Heart right ventricle (tissue), 16 donors: Measurements from ENCODE around the gene ACTN4. TPM values are rescaled to one million over a fixed set of nuclear protein-coding genes. Genes with fewer than 3 reads are reported as not detected.

Experiments used
- ATAC-seq, 8 donors: fragments of 200-7000 bp; cut with Tn5 transposase; one replicate each; pipeline ENCODE4 v1.9.1; 2020; ENCODE audit warnings: mild to moderate bottlenecking in 8 of 8, moderate library complexity in 8 of 8, moderate number of reproducible peaks in 1 of 8
- DNase-seq, 2 donors: peaks; one replicate each; pipeline ENCODE4 v3.0.0-alpha.2; 2020
- H3K27ac ChIP-seq, 10 donors: fragments of 200-600 bp; sonication (generic) in 2 of 10; one replicate each; pipeline versions ENCODE4 v1.5.0 to v1.8.0; 2020 to 2022; ENCODE audit warnings: mild to moderate bottlenecking in 3 of 10
- H3K27me3 ChIP-seq, 7 donors: fragments of 200-600 bp; one replicate each; pipeline ENCODE4 v1.8.0; 2021 to 2022; ENCODE audit warnings: mild to moderate bottlenecking in 2 of 7
- H3K36me3 ChIP-seq, 9 donors: fragments of 200-600 bp; sonication (generic) in 1 of 9; one replicate each; pipeline versions ENCODE4 v1.5.0 to v1.8.0; 2020 to 2022; ENCODE audit warnings: mild to moderate bottlenecking in 2 of 9
- H3K4me1 ChIP-seq, 9 donors: fragments of 200-600 bp; sonication (generic) in 1 of 9; one replicate each; pipeline versions ENCODE4 v1.5.0 to v1.8.0; 2020 to 2022; ENCODE audit warnings: mild to moderate bottlenecking in 4 of 9
- H3K4me3 ChIP-seq, 10 donors: fragments of 200-600 bp; sonication (generic) in 2 of 10; one replicate each; pipeline versions ENCODE4 v1.5.0 to v1.8.0; 2020 to 2022; ENCODE audit warnings: mild to moderate bottlenecking in 7 of 10, moderate library complexity in 2 of 10
- H3K9me3 ChIP-seq, 11 donors: fragments of 200-600 bp in 10 of 11; sonication (generic) in 2 of 11; one replicate each; pipeline versions ENCODE4 v1.5.0 to v1.8.0; 2013 to 2022; ENCODE audit warnings: mild to moderate bottlenecking in 2 of 11, control low read depth in 1 of 11, moderate library complexity in 1 of 11
- WGBS, 2 donors: extraction: QIAGEN DNeasy Blood & Tissue Kit; methylation state at CpG; one replicate each; pipeline ENCODE4 v1.1.7; 2013; ENCODE audit warnings: inconsistent platforms in 1 of 2; 5-methylcytosine and 5-hydroxymethylcytosine counted together
- intact Hi-C, 10 donors: fragments of 100-400 bp; cut with DNase I; formaldehyde crosslinking; loops; one replicate each; pipeline versions ENCODE4 v1.11.1 to v1.14.2; 2022
- polyA plus RNA-seq, 2 donors: library from polyadenylated mRNA; stranded (reverse); fragments of 200-250 nt; gene quantifications; one replicate each; pipeline ENCODE4 v1.2.3, GENCODE V29; 2013
- total RNA-seq, 10 donors: library from RNA; stranded (reverse); fragmentation: NEBNext Ultra II Directional in 3 of 10; extraction: Animal tissue kit (Norgen Biotek cat#: 25700) in 3 of 10; gene quantifications; one replicate each; pipeline versions ENCODE4 v1.2.1 to v1.2.4, GENCODE V29; 2021 to 2023
- TF ChIP-seq, protein P1 (sequence below), 9 donors: fragments of 200-600 bp; sonication (generic) in 2 of 9; IDR thresholded peaks; one replicate each; pipeline versions ENCODE4 v1.5.0 to v1.8.0; 2021 to 2022; ENCODE audit warnings: antibody characterized with exemption in 9 of 9, mild to moderate bottlenecking in 5 of 9, moderate library complexity in 1 of 9
- donor health status: Arrhythmogenic right ventricular cardiomyopathy.
- donor health status: ischemic (EF 13 %, LVEDD 7.1; RV severe dilation, severe dysfunction).
- donor health status: healthy with polysubstance abuse.
- donor health status: DM: no; HTN: yes; CAD: no.
- donor health status: DM: no; HTN: no; CAD: no.
- donor health status: ischemic (EF 25% LVEDD 6.9; RV normal size, moderate dysfunction).
- donor health status: ischemic (EF 25% LVEDD 5.7; RV mildly dilated, moderate dysfunction).
- donor health status: healthy.
- donor health status: DM: yes; HTN: yes; CAD: no.
- donor health status: Ischemic cardiomyopathy.
- donor health status: ischemic (EF 35%, LVEDD 5.7; RV mildly dilated, moderate dysfunction).
- donor health status: nonischemic (EF 11% LVEDD 7.7; RV severe dilation, severe dysfunction).
- donor health status: DM: yes; HTN: yes; CAD: no.
- donor health status: PGD.
- donor health status: ischemic (EF 29% LVEDD 5.4; RV normal size, mild dysfunction).
- donor health status: nonischemic (EF 23%, LVEDD 6.1; RV moderate dilation, normal function).

The ACTN4 gene
- total and polyA plus RNA-seq, 12 donors: 92.4 to 291 (median 149) TPM

DNA sequence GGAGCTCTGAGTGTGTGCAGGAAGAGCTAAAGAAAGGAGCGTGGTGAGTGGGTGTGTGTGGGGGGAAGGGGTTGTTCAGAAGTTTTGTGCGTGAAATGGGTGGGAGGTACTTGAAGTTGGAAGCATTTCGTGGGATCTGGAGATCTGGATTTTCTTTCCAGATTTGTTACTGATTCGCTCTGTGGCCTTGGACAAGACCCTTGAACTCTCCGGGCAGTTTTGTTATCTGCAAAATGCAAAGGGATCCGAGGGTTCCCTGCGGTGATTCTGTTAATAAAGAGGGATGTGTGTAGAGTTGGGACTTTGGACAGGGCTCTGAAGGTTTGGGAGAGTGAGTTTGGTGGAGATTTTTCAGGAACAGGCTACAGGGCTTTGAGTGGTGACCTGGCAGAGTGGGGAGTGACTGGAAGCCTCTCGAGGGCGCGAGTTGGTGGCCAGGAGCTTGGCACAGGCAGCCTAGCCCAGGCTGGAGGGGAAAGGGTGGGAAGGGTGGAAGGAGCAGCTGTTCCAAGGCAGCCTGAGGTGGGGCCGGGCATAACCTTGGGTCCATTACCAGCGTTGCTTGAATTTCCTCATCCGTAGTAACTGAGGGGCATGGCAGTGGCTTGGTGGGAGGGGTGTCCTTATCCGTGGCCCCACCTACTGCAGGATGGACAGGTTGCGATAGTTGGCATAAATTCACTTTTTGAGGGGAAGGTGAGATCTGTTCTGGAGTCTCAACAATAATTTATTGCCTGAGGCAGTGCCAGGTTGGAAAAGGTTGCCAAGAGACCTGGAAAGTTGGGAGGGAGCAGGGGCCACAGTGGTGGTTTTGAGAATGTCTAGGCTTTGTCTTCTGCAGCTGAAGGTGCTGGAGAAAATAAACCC is 2.1 kb downstream of the ACTN4 start:
- H3K27me3 ChIP-seq: no peaks in the 10 kb centered on the region
- 2 to 6% methylated on average over 15 of the region's 15 CpGs for WGBS, 2 donors
- peak in 7 of 8 donors; percentile 2 to 39 (median 16) for ATAC-seq
- no peaks in the 10 kb centered on the region for H3K9me3 ChIP-seq
- intact Hi-C loops: loop anchor here (2.0 to 10.0 kb wide), 13 partner anchors 43 to 283 kb away; partner anchors contain the start of genes ECH1 (in 3 of the 10), HNRNPL (in 1 of the 10), MRPS12 (in 1 of the 10) and SARS2 (in 1 of the 10)
- H3K36me3 ChIP-seq: peaks cover 0 to 7% (median 0%) of the 10 kb centered on the region in 9 donors
- peak in 1 of 2 donors; percentile 29 for DNase-seq
- TF ChIP-seq, protein P1, sequence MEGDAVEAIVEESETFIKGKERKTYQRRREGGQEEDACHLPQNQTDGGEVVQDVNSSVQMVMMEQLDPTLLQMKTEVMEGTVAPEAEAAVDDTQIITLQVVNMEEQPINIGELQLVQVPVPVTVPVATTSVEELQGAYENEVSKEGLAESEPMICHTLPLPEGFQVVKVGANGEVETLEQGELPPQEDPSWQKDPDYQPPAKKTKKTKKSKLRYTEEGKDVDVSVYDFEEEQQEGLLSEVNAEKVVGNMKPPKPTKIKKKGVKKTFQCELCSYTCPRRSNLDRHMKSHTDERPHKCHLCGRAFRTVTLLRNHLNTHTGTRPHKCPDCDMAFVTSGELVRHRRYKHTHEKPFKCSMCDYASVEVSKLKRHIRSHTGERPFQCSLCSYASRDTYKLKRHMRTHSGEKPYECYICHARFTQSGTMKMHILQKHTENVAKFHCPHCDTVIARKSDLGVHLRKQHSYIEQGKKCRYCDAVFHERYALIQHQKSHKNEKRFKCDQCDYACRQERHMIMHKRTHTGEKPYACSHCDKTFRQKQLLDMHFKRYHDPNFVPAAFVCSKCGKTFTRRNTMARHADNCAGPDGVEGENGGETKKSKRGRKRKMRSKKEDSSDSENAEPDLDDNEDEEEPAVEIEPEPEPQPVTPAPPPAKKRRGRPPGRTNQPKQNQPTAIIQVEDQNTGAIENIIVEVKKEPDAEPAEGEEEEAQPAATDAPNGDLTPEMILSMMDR (IDR thresholded peaks at IDR 0.05): no peak
- H3K27ac ChIP-seq: peak overlapping the region; percentile 77 to 99 (median 96)
- H3K4me1 ChIP-seq: peaks cover 18 to 61% (median 57%) of the 10 kb centered on the region in 9 donors
- H3K4me3 ChIP-seq: peak overlapping the region; percentile 74 to 99 (median 86)

DNA sequence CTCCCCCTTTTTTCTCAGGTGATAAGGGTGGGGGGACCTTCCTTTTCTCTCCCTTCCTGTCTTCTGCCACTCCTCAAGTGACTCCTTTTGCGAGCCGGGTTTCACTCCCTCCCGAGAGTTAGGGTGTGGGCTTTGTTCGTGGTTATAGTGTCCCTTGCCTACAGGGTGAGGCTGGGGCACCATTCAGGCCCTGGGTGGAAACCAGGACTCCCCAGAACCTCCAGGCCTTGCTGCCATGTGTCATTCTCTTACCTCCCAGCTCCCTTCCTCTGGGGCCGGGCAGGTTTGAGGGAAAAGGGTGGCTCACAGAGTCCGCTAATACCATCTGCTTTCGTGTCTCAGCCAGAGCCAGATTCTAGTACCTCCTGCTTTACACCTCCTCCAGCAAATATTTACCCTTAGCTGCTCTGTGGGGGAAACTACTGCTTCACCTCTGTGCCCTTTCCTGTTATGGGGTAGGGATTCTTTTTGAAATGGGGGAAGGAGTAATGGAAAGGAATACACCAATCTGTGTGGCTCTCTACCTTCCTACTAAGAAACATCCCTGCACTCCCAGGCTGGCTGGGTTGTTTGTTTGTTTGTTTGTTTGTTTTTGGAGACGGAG is 2.8 kb downstream of the ACTN4 start:
- H3K27ac ChIP-seq: peak overlapping the region; percentile 77 to 99 (median 96)
- H3K9me3 ChIP-seq: no peaks in the 10 kb centered on the region
- no peaks in the 10 kb centered on the region for H3K27me3 ChIP-seq
- peak in 3 of 8 donors; percentile 0 to 3 (median 3) for ATAC-seq
- intact Hi-C loops: loop anchor here in 6 of 10 donors (5.0 to 10.0 kb wide), 8 partner anchors 42 to 195 kb away; partner anchors contain the start of genes ECH1 (in 1 of the 6) and HNRNPL (in 1 of the 6)
- DNase-seq: no peak
- peaks cover 0 to 11% (median 0%) of the 10 kb centered on the region in 9 donors for H3K36me3 ChIP-seq
- H3K4me3 ChIP-seq: peak overlapping the region; percentile 74 to 99 (median 86)
- TF ChIP-seq, protein P1 (IDR thresholded peaks at IDR 0.05): no peak
- H3K4me1 ChIP-seq: peaks cover 21 to 68% (median 64%) of the 10 kb centered on the region in 9 donors
- 14 to 20% methylated on average over 8 of the region's 8 CpGs for WGBS, 2 donors

DNA sequence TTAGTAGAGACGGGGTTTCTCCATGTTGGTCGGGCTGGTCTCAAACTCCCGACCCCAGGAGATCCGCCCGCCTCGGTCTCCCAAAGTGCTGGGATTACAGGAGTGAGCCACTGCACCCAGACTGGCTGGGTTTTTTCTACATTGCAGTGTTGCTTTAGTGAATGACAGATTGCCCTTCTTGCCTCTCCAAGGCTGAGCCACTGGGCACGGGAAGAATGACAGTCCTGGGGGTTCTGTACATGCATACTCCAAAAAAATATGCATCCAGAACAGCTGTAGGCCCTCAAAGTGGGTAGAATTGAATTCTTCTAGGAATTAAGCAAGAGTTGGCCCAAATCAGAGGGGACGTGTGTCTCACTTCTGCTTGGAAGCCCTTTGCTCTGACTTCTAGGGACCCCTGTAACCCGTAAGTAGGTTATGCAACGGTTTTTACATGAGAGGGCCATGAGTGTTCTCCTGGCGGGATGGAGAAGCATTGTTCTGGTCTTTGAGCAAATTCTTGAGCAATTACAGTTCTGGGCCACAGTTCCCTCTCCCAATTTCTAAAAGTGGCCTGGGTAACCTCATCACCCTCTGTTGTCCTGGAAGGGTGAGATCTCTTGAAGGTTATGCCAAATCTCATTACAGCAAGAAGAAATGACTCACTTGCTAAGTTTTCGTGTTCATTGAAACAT is 3.6 kb downstream of the ACTN4 start:
- H3K9me3 ChIP-seq: no peaks in the 10 kb centered on the region
- peaks cover 0 to 19% (median 0%) of the 10 kb centered on the region in 9 donors for H3K36me3 ChIP-seq
- no peaks in the 10 kb centered on the region for H3K27me3 ChIP-seq
- intact Hi-C loops: loop anchor here in 6 of 10 donors (5.0 to 10.0 kb wide), 8 partner anchors 41 to 194 kb away; partner anchors contain the start of genes ECH1 (in 1 of the 6) and HNRNPL (in 1 of the 6)
- peaks cover 26 to 76% (median 72%) of the 10 kb centered on the region in 9 donors for H3K4me1 ChIP-seq
- H3K27ac ChIP-seq: peak overlapping the region; percentile 77 to 99 (median 96)
- peak overlapping the region; percentile 74 to 99 (median 86) for H3K4me3 ChIP-seq
- ATAC-seq (peak in 4 of 8 donors; percentile 0 to 50 (median 4)), DNase-seq (no peak)
- TF ChIP-seq, protein P1 (IDR thresholded peaks at IDR 0.05): no peak
- WGBS, 2 donors: 38% methylated on average over 12 of the region's 12 CpGs
